ENCODE results near the gene GCG. TPM values are rescaled to one million over a fixed set of nuclear protein-coding genes. Genes with fewer than 3 reads are reported as not detected.

The GCG gene
- total and polyA plus RNA-seq, 2 donors (not counting 3 experiments of a cell fraction or from before 2014, with no cell fraction given) = not detected

GRCh38 chr2:162184359-162184758, 32.3 kb upstream of the GCG start:
- no peak for TF ChIP-seq MYC (IDR thresholded peaks at IDR 0.05; ENCODE audit: low read depth, low read length)
- no peak for TF ChIP-seq CTCF (IDR thresholded peaks at IDR 0.05; ENCODE audit: extremely low read depth in 1 of 2, insufficient read depth in 1 of 2, low read depth in 1 of 2, low read length in 2 of 2)
- no peak for TF ChIP-seq POLR2A (IDR thresholded peaks at IDR 0.05; ENCODE audit: low read depth, low read length)
- no peak for TF ChIP-seq POLR2AphosphoS5 (IDR thresholded peaks at IDR 0.05; ENCODE audit: insufficient read depth, low read depth, low read length)
- no peak for TF ChIP-seq FOS (IDR thresholded peaks at IDR 0.05; ENCODE audit: borderline replicate concordance, insufficient read depth, low read length)
- Histone ChIP-seq H3K36me3 (ENCODE audit: control insufficient read depth in 2 of 2, extremely low read depth in 1 of 2, insufficient read depth in 2 of 2, low read length in 2 of 2) (no peaks in the 10 kb centered on the region), H3K9me3 (replicated peaks; ENCODE audit: control insufficient read depth, insufficient read depth, low read length) (no peaks in the 10 kb centered on the region), H3K4me3 (replicated peaks in 1 of 3; ENCODE audit: insufficient read depth in 1 of 3, low read depth in 1 of 3, low read length in 3 of 3) (no peak overlapping the region), H3K79me2 (ENCODE audit: control insufficient read depth, insufficient read depth, low read length) (no peaks in the 10 kb centered on the region), H4K20me1 (replicated peaks; ENCODE audit: control insufficient read depth, extremely low read depth, insufficient read depth, low read length) (no peaks in the 10 kb centered on the region), H3K27ac (ENCODE audit: insufficient read depth, low read depth, low read length) (no peak overlapping the region), H3K4me2 (ENCODE audit: insufficient read depth, low read length) (no peak overlapping the region), H3K9ac (replicated peaks; ENCODE audit: extremely low read depth, insufficient read depth, low read length) (no peak overlapping the region), H2AFZ (ENCODE audit: low read depth, low read length) (no peak overlapping the region), H3K27me3 (ENCODE audit: control insufficient read depth in 2 of 2, insufficient read depth in 2 of 2, low read length in 2 of 2) (no peaks in the 10 kb centered on the region), H3K9me1 (replicated peaks; ENCODE audit: control insufficient read depth, extremely low read depth, insufficient read depth, low read length) (no peaks in the 10 kb centered on the region), H3K4me1 (ENCODE audit: control insufficient read depth, extremely low read depth, insufficient read depth, low read length) (peaks cover 4% of the 10 kb centered on the region)
- CTCF ChIA-PET = interaction anchor here (1.0 kb wide), 1 partner anchor 114 kb away, joined by 4 read pairs; no protein-coding TSS in a partner anchor
- intact Hi-C loops (cut with micrococcal nuclease) = no loop called here
- no peak for DNase-seq (ENCODE audit: low read depth, low spot score)
- no peak for FAIRE-seq
- POLR2A ChIA-PET = no interaction called here
- dilution Hi-C loops (cut with MboI; ENCODE audit: extremely low pct_ligation_motif_present, low sequenced_read_pairs) = no loop called here
- no TSS peak for BruUV-seq (replicated peaks)

GRCh38 chr2:162182395-162182794, 30.3 kb upstream of the GCG start:
- dilution Hi-C loops (cut with MboI; ENCODE audit: extremely low pct_ligation_motif_present, low sequenced_read_pairs) = no loop called here
- H3K9me3 ChIP-seq (replicated peaks; ENCODE audit: control insufficient read depth, insufficient read depth, low read length) = no peaks in the 10 kb centered on the region
- TF ChIP-seq POLR2AphosphoS5 (IDR thresholded peaks at IDR 0.05; ENCODE audit: insufficient read depth, low read depth, low read length) (no peak), MYC (IDR thresholded peaks at IDR 0.05; ENCODE audit: low read depth, low read length) (no peak), FOS (IDR thresholded peaks at IDR 0.05; ENCODE audit: borderline replicate concordance, insufficient read depth, low read length) (no peak), GATA2 (IDR thresholded peaks at IDR 0.05; ENCODE audit: insufficient read depth, insufficient read length, low read depth, low read length) (no peak), MAX (IDR thresholded peaks at IDR 0.05; ENCODE audit: insufficient read depth, insufficient read length) (no peak), JUN (IDR thresholded peaks at IDR 0.05; ENCODE audit: borderline replicate concordance, insufficient read depth, insufficient read length, low read depth) (no peak), CTCF (IDR thresholded peaks at IDR 0.05; ENCODE audit: extremely low read depth in 1 of 2, insufficient read depth in 1 of 2, low read depth in 1 of 2, low read length in 2 of 2) (no peak), EZH2 (IDR thresholded peaks at IDR 0.05; ENCODE audit: borderline replicate concordance, low read depth, low read length, severe bottlenecking) (no peak), POLR2A (IDR thresholded peaks at IDR 0.05; ENCODE audit: low read depth, low read length) (no peak)
- intact Hi-C loops (cut with micrococcal nuclease) = no loop called here
- no peak overlapping the region for H3K9ac ChIP-seq (replicated peaks; ENCODE audit: extremely low read depth, insufficient read depth, low read length)
- FAIRE-seq = no peak
- no peaks in the 10 kb centered on the region for H3K27me3 ChIP-seq (ENCODE audit: control insufficient read depth in 2 of 2, insufficient read depth in 2 of 2, low read length in 2 of 2)
- no peak overlapping the region for H2AFZ ChIP-seq (ENCODE audit: low read depth, low read length)
- peaks cover 4% of the 10 kb centered on the region for H3K4me1 ChIP-seq (ENCODE audit: control insufficient read depth, extremely low read depth, insufficient read depth, low read length)
- H3K4me3 ChIP-seq (replicated peaks in 1 of 3; ENCODE audit: insufficient read depth in 1 of 3, low read depth in 1 of 3, low read length in 3 of 3) = no peak overlapping the region
- no TSS peak for BruUV-seq (replicated peaks)
- ChIA-PET POLR2A (no interaction called here), CTCF (no interaction called here)
- no peaks in the 10 kb centered on the region for H3K79me2 ChIP-seq (ENCODE audit: control insufficient read depth, insufficient read depth, low read length)
- no peaks in the 10 kb centered on the region for H3K9me1 ChIP-seq (replicated peaks; ENCODE audit: control insufficient read depth, extremely low read depth, insufficient read depth, low read length)
- H3K36me3 ChIP-seq (ENCODE audit: control insufficient read depth in 2 of 2, extremely low read depth in 1 of 2, insufficient read depth in 2 of 2, low read length in 2 of 2) = no peaks in the 10 kb centered on the region
- H4K20me1 ChIP-seq (replicated peaks; ENCODE audit: control insufficient read depth, extremely low read depth, insufficient read depth, low read length) = no peaks in the 10 kb centered on the region
- DNase-seq (ENCODE audit: low read depth, low spot score) = no peak
- no peak overlapping the region for H3K27ac ChIP-seq (ENCODE audit: insufficient read depth, low read depth, low read length)
- H3K4me2 ChIP-seq (ENCODE audit: insufficient read depth, low read length) = no peak overlapping the region

All from endothelial cell of umbilical vein (primary cell).